SK-N-MC (cell line): Measurements from ENCODE around the gene RALGPS1.

Experiments
- EZH2 ChIP-seq: fragments of 200-600 bp; sonication (generic); IDR thresholded peaks from one replicate; pipeline ENCODE4 v1.6.1; 2017; ENCODE audit warnings: antibody characterized with exemption
- FOXP2 ChIP-seq: optimal IDR thresholded peaks from 2 replicates; pipeline ENCODE3; 2011; ENCODE audit warnings: mild to moderate bottlenecking, moderate library complexity; ENCODE audit not compliant: insufficient read depth; ENCODE audit errors: extremely low read length, control extremely low read depth
- POLR2AphosphoS5 ChIP-seq: IDR thresholded peaks from 2 replicates; pipeline ENCODE4 v1.6.1; 2012; ENCODE audit warnings: mild to moderate bottlenecking, low read depth, low read length, borderline replicate concordance

DNA sequence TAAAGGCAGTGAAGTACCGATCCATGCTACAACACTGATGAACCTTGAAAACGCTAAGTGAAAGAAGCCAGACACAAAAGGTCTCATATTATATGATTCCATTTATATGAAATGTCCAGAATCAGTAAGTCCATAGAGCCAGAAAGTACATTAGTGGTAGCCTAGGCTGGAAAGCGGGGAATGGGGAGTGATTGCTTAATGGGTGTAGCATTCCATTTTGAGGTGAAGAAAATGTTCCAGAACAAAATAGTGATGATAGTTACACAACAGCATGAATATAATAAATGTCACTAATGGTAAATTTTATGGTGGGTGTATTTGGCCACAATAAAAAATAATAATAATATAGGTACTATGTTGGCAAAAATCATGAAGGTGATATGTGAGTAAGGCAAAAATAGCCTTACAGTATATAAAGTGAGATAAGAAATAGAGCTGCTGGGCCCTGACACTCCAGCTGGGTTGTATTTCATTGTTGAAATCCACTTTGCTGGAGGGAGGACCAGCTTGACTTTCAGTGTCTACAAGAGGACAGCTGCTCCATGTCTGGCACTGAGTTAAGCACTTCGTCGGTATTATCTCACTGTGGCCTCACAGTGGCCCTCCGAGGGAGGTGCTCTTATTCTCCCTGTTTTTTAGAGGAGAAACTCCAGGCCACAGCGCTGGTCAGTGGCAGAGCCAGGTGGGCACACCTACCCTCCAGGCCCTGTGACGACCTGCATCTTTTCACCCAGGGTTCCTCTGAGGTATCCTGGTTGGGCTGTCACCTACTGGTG, 230.3 kb downstream of the RALGPS1 start:
- no peak for TF ChIP-seq POLR2AphosphoS5
- TF ChIP-seq EZH2 = no peak
- no peak for TF ChIP-seq FOXP2
